Panc1 (cell line): ENCODE results near the gene IMMT. TPM values are rescaled to one million over a fixed set of nuclear protein-coding genes. Genes with fewer than 3 reads are reported as not detected.

Source experiments
- ATAC-seq: fragments of 200-7000 bp; cut with Tn5 transposase; 2 replicates; pipeline ENCODE4 v1.9.1; 2020; ENCODE audit warnings: mild to moderate bottlenecking, moderate library complexity
- BruUV-seq: library from RNA; stranded (reverse); fragments of 400-500 nt; replicated peaks from 2 replicates; lab custom pipeline; 2021; lab: Mats Ljungman, UMichigan
- CTCF ChIA-PET: fragments of 300-600 bp; sonication (Branson Sonifier 250); formaldehyde crosslinking; loops from one replicate; lab custom pipeline; 2022; ENCODE audit warnings: antibody characterized with exemption; lab: Charles Lee
- POLR2A ChIA-PET: fragments of 300-600 bp; sonication (Branson Sonifier 250); formaldehyde crosslinking; loops from one replicate; lab custom pipeline; 2022; ENCODE audit warnings: antibody characterized with exemption; lab: Charles Lee
- DNase-seq: peaks from one replicate; pipeline ENCODE4 v3.0.0-alpha.2; 2010; ENCODE audit warnings: low read depth, low spot score
- H3K27ac ChIP-seq: 2 replicates; pipeline ENCODE4 v1.5.1; 2011; ENCODE audit warnings: mild to moderate bottlenecking, low read length, inconsistent platforms
- H3K27me3 ChIP-seq: fragments of 200-500 bp; sonication (Bioruptor generic); 2 replicates; pipeline ENCODE4 v1.6.0; 2014; ENCODE audit warnings: low read length, inconsistent platforms; ENCODE audit not compliant: control insufficient read depth, insufficient read depth
- H3K36me3 ChIP-seq: fragments of 200-500 bp; sonication (Bioruptor generic); 2 replicates; pipeline ENCODE4 v1.5.1; 2014; ENCODE audit warnings: inconsistent platforms, mild to moderate bottlenecking, low read length, moderate library complexity; ENCODE audit not compliant: control insufficient read depth, insufficient read depth
- H3K4me1 ChIP-seq: 2 replicates; pipeline ENCODE4 v1.5.1; 2011; ENCODE audit warnings: inconsistent platforms, mild to moderate bottlenecking, low read length, moderate library complexity; ENCODE audit not compliant: control insufficient read depth, insufficient read depth
- H3K4me3 ChIP-seq, 2 experiments: 2 replicates each; pipeline ENCODE4 v1.5.1; 2011 to 2012; ENCODE audit warnings: low read depth in 2 of 2, low read length in 2 of 2, mild to moderate bottlenecking in 2 of 2, inconsistent platforms in 1 of 2, moderate library complexity in 1 of 2
- H3K9me3 ChIP-seq: fragments of 200-500 bp; sonication (Bioruptor generic); 2 replicates; pipeline ENCODE4 v1.5.1; 2014; ENCODE audit warnings: low read depth, mild to moderate bottlenecking, inconsistent platforms, low read length, moderate library complexity; ENCODE audit not compliant: control insufficient read depth, insufficient read depth
- CTCF ChIP-seq: fragments of 450-650 bp; IDR thresholded peaks from 2 replicates; pipeline ENCODE4 v1.5.1; 2017; ENCODE audit warnings: mild to moderate bottlenecking
- POLR2AphosphoS5 ChIP-seq: IDR thresholded peaks from 2 replicates; pipeline ENCODE4 v1.6.1; 2012; ENCODE audit warnings: mild to moderate bottlenecking, low read depth, low read length, moderate library complexity
- REST ChIP-seq, 2 experiments: IDR thresholded peaks; 2 replicates each; pipeline ENCODE4 v1.6.1; 2011 to 2012; ENCODE audit warnings: low read depth in 2 of 2, control low read depth in 1 of 2, low read length in 1 of 2, mild to moderate bottlenecking in 1 of 2, moderate library complexity in 1 of 2; ENCODE audit not compliant: insufficient read depth in 1 of 2
- SIN3A ChIP-seq: IDR thresholded peaks from 2 replicates; pipeline ENCODE4 v1.6.1; 2012; ENCODE audit warnings: low read depth, mild to moderate bottlenecking, low read length, moderate library complexity, borderline replicate concordance; ENCODE audit not compliant: insufficient read depth
- TCF7L2 ChIP-seq: IDR thresholded peaks from 2 replicates; pipeline ENCODE4 v1.6.1; 2011; ENCODE audit warnings: mild to moderate bottlenecking, low read depth, low read length, inconsistent platforms
- in situ Hi-C: cut with HindIII; loops from 2 replicates; pipeline ENCODE4 v1.10.0; 2016; ENCODE audit warnings: low sequenced_read_pairs, low pct_unique_long_range_greater_than_20kb
- intact Hi-C: fragments of 100-400 bp; cut with micrococcal nuclease; formaldehyde crosslinking; loops from one replicate; pipeline ENCODE4 v1.10.0; 2022; ENCODE audit not compliant: unreplicated experiment
- total RNA-seq: library from RNA; stranded (reverse); gene quantifications from one replicate; pipeline ENCODE4 v1.2.1, GENCODE V29; 2021; ENCODE audit not compliant: unreplicated experiment

IMMT gene
- total RNA-seq, 1 experiment from 2014 or later = 138 TPM

DNA sequence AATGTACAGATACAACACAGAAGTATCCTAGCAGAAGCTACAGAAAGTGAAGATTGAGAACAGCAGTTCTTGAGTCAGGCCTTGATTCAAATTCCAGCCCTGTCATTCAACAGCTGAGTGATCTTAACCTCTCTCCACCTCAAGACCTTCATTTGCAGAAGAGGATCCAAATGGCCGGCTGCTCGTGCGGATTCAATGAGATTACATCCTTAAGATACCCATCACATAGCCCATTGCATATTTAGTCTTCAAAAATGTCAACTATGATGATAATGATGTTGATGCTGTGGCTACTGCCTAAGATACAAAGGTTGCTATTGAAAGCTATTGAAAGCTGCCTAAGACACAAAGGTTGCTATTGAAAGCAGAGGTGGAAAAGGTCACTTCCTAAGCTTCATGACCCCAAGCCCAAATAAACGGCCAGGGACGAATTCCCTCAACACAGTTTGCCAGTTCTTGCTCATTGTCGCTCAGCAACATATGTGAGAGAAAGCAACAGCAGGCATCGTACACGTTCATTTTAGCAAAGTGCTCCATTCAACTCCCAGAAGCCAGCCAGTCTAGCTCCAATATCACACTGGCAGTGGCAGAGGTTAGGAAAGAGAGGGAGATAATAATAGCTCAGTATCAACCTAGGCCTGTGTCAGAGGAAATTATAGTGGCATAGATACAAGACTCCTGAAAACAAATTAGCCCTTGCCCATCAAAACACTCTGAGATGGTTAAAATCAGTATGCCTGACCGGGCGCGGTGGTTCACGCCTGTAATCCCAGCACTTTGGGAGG lies 40.1 kb upstream of the IMMT start:
- DNase-seq (no peak), ATAC-seq (no peak)
- H3K9me3 ChIP-seq = no peaks in the 10 kb centered on the region
- BruUV-seq = no TSS peak
- H3K36me3 ChIP-seq = no peaks in the 10 kb centered on the region
- ChIA-PET CTCF (no interaction called here), POLR2A (interaction anchor here (0.6 kb wide), 1 partner anchor 208 kb away, joined by 4 read pairs; no protein-coding TSS in a partner anchor)
- TF ChIP-seq POLR2AphosphoS5 (no peak), TCF7L2 (no peak), CTCF (no peak), REST (IDR thresholded peaks at IDR 0.05; ENCODE audit: insufficient read depth in 1 of 2, low read depth in 2 of 2, low read length in 1 of 2) (no peak), SIN3A (no peak)
- in situ Hi-C loops = no loop called here
- no peak overlapping the region for H3K4me3 ChIP-seq
- H3K4me1 ChIP-seq = no peaks in the 10 kb centered on the region
- no peak overlapping the region for H3K27ac ChIP-seq
- intact Hi-C loops = no loop called here
- H3K27me3 ChIP-seq = no peaks in the 10 kb centered on the region; the same call in 1 of the 2 replicates

- ATAC-seq (no peak), DNase-seq (no peak)
- Histone ChIP-seq H3K27me3 (no peaks in the 10 kb centered on the region; the same call in 1 of the 2 replicates), H3K9me3 (no peaks in the 10 kb centered on the region), H3K4me1 (no peaks in the 10 kb centered on the region), H3K4me3 (no peak overlapping the region), H3K27ac (no peak overlapping the region), H3K36me3 (no peaks in the 10 kb centered on the region)
- in situ Hi-C loops (no loop called here), intact Hi-C loops (no loop called here)
- TF ChIP-seq REST (IDR thresholded peaks at IDR 0.05; ENCODE audit: insufficient read depth in 1 of 2, low read depth in 2 of 2, low read length in 1 of 2) = no peak
- no peak for TF ChIP-seq CTCF
- TF ChIP-seq SIN3A = no peak
- TF ChIP-seq TCF7L2 = no peak
- TF ChIP-seq POLR2AphosphoS5 = no peak
- no TSS peak for BruUV-seq
- POLR2A ChIA-PET = no interaction called here
- CTCF ChIA-PET = no interaction called here
These were observed 39.4 kb upstream of the IMMT start for GRCh38 chr2:86234563-86235131.
